Fibroblast of peridontal ligament (primary cell): ENCODE results near the gene RNF25.

Source experiments
- DNase-seq: peaks from one replicate; pipeline ENCODE4 v3.0.0-alpha.2; 2010; ENCODE audit errors: extremely low read depth

The RNF25 gene

GRCh38 chr2:218622606-218623365, 49.0 kb downstream of the RNF25 start:
- no peak for DNase-seq

GRCh38 chr2:218621007-218621406, 50.8 kb downstream of the RNF25 start:
- DNase-seq: no peak

GRCh38 chr2:218618102-218618860, 53.5 kb downstream of the RNF25 start:
- DNase-seq: peak; percentile 44

GRCh38 chr2:218615868-218616315, 55.9 kb downstream of the RNF25 start:
- DNase-seq: no peak
